HUES48 (cell line): Measurements from ENCODE around the gene RAB9A.

Source experiments
- H3K27ac ChIP-seq: one replicate; pipeline ENCODE4 v1.7.0; 2013; ENCODE audit warnings: low read depth, low read length, inconsistent platforms
- H3K27me3 ChIP-seq: 2 replicates; pipeline ENCODE4 v1.6.1; 2013; ENCODE audit warnings: mild to moderate bottlenecking, low read length; ENCODE audit not compliant: control insufficient read depth, insufficient read depth
- H3K36me3 ChIP-seq: 2 replicates; pipeline ENCODE4 v1.6.1; 2013; ENCODE audit warnings: low read length; ENCODE audit not compliant: control insufficient read depth, insufficient read depth
- H3K4me1 ChIP-seq: 2 replicates; pipeline ENCODE4 v1.6.1; 2013; ENCODE audit warnings: mild to moderate bottlenecking, low read length; ENCODE audit not compliant: control insufficient read depth, insufficient read depth
- H3K4me3 ChIP-seq: 2 replicates; pipeline ENCODE4 v1.5.1; 2013; ENCODE audit warnings: mild to moderate bottlenecking, low read depth, low read length
- H3K9ac ChIP-seq: 2 replicates; pipeline ENCODE4 v1.6.1; 2013; ENCODE audit warnings: mild to moderate bottlenecking, low read depth, low read length, moderate library complexity
- H3K9me3 ChIP-seq: 2 replicates; pipeline ENCODE4 v1.6.1; 2013; ENCODE audit warnings: low read length; ENCODE audit not compliant: control insufficient read depth, insufficient read depth

RAB9A gene

DNA sequence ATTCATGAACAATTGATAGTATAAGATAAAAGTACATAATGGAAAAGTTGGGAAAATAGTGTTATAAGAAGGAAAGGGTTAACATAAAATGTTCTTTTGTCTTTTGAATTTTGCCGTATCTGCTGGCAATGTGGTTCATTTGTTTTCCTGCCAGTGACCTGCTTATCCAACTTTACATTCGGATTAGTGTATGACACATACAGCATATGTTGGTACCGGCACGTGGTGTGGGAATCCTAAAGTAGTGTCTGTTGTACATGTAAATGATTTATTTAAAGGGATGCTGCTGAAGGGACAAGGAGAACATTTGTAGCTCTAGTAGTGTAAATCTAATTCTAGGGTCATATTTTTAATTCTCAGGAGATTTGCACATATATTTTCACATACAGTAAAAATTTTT lies 11.5 kb downstream of the RAB9A start:
- Histone ChIP-seq H3K27me3 (no peaks in the 10 kb centered on the region), H3K4me3 (no peak overlapping the region), H3K9ac (no peak overlapping the region), H3K4me1 (peaks cover 27% of the 10 kb centered on the region), H3K27ac (no peak overlapping the region), H3K36me3 (peaks cover 15% of the 10 kb centered on the region), H3K9me3 (no peaks in the 10 kb centered on the region)

DNA sequence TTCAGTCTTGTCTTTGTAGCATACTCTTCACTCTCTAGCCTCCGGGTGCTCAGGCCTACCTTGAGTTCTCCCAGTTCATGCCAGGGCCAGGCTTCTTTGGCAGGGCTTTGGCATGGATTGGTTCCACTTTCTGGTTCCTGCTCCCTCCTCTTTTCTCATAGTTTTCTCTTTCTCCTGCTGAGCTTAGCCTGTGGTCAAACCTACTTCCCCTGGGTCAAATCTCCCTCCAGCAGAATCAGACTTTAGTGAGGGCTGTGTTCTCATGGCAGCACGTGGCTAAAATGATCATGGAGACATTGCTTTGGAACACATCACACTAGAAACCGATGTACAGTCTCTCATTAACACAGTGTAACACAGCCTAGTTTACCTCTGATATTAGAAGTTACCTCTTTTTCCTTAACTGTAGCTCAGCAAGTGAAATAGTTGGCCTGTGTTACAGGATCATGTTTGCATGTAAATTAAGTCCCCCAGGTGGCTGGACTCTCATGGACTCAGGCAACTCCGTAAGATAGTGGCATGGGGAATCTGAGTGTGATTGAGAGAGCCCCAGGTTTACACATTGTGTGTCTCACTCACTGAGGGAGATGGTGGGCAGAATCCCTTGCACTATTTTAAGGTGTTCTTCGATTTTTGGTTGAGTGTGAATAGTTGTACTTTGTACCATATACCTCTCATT lies 13.3 kb downstream of the RAB9A start:
- peaks cover 27% of the 10 kb centered on the region for H3K4me1 ChIP-seq

DNA sequence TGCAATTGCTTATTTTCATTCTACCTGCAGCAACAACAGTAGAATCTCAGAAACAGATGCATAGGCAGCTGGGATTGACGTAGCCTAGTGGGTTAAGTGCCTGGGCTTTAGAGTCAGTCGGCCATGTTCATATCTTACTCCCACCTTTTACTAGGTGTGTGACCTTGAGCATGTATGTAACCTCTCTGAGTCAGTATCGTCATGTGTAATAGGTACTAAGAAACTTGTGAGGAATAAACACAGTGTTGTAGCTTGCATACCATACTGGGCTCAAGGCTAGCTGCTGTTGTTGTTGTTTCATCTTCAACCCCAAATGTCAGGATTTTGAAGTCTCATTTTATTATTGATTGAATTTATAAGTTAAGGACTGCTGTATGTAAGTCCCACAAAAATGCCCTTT lies 14.2 kb downstream of the RAB9A start:
- H3K9ac ChIP-seq = no peak overlapping the region
- no peak overlapping the region for H3K27ac ChIP-seq
- peaks cover 24% of the 10 kb centered on the region for H3K36me3 ChIP-seq
- H3K4me3 ChIP-seq = no peak overlapping the region
- H3K27me3 ChIP-seq = no peaks in the 10 kb centered on the region
- H3K4me1 ChIP-seq = peaks cover 21% of the 10 kb centered on the region
- H3K9me3 ChIP-seq = no peaks in the 10 kb centered on the region

More for the DNA sequence above, 13.3 kb downstream of the RAB9A start:
- H3K27me3 ChIP-seq = no peaks in the 10 kb centered on the region
- no peak overlapping the region for H3K27ac ChIP-seq
- no peak overlapping the region for H3K4me3 ChIP-seq
- H3K36me3 ChIP-seq = peaks cover 23% of the 10 kb centered on the region
- H3K9ac ChIP-seq = no peak overlapping the region
- H3K9me3 ChIP-seq = no peaks in the 10 kb centered on the region

DNA sequence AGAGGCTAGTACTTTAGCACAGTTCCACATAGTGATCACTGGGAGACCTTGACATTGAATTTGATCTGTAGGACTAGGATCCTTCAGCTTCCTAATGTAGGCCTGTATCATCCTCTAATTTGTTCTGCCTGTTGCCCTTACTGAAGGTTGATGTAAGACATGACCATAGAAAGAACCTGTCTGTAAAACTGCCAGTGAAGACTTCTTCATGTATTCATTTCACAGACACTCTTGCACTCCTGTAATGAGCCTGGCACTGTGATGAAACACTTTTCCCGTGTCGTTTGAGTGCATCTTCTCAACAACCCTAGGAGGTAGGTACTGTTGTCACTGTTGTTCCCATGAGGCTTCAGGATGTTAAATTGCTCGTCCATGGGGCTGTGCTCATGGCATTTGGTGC lies 14.7 kb downstream of the RAB9A start:
- Histone ChIP-seq H3K36me3 (peaks cover 28% of the 10 kb centered on the region), H3K9me3 (no peaks in the 10 kb centered on the region), H3K4me1 (peaks cover 20% of the 10 kb centered on the region), H3K27ac (no peak overlapping the region), H3K27me3 (no peaks in the 10 kb centered on the region), H3K9ac (no peak overlapping the region), H3K4me3 (no peak overlapping the region)

DNA sequence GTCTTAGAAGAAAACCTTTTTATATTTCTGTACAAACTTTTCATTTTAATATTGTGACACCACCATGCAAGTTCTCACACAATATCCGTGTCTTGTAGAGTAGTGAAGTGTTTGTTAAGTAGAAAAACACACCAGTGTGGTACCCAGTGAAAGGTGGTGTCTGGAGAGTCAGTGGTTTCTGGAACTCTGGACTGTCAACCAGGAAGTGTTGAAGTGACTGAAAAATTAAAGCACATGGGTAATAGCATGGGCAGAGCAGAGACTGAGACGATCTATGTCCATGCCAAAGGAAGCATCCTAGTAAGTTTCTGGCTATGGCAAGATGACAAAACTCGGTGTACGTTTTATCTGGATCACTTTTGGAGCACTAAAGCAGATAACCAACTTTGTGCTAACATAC lies 22.2 kb downstream of the RAB9A start:
- peaks cover 76% of the 10 kb centered on the region for H3K36me3 ChIP-seq
- H3K9me3 ChIP-seq = no peaks in the 10 kb centered on the region
- H3K9ac ChIP-seq = no peak overlapping the region
- H3K4me3 ChIP-seq = no peak overlapping the region
- peaks cover 4% of the 10 kb centered on the region; the same call in 1 of the 2 replicates for H3K4me1 ChIP-seq
- no peak overlapping the region for H3K27ac ChIP-seq
- H3K27me3 ChIP-seq = no peaks in the 10 kb centered on the region

DNA sequence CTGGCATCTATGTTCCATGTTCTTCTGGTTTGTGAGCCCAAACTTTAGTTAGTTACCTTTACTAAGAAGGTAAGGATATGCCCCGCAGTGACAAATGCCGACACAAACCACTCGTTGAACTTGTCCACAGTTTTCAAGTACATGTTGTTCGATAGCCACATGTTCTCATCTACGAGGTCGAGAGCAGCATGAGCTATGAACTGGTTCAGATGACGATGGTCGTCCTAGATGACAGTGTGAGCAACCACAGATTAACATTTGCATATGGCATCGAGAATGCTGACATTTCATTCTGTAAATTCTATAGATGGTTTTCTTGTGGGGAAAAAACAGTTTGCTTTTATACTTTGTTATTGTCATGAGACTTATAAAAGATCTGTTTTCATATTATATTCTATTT lies 27.5 kb downstream of the RAB9A start:
- no peaks in the 10 kb centered on the region for H3K4me1 ChIP-seq
- no peak overlapping the region for H3K27ac ChIP-seq
- H3K36me3 ChIP-seq = peaks cover 63% of the 10 kb centered on the region
- no peak overlapping the region for H3K4me3 ChIP-seq
- H3K9me3 ChIP-seq = no peaks in the 10 kb centered on the region
- H3K27me3 ChIP-seq = no peaks in the 10 kb centered on the region
- no peak overlapping the region for H3K9ac ChIP-seq

DNA sequence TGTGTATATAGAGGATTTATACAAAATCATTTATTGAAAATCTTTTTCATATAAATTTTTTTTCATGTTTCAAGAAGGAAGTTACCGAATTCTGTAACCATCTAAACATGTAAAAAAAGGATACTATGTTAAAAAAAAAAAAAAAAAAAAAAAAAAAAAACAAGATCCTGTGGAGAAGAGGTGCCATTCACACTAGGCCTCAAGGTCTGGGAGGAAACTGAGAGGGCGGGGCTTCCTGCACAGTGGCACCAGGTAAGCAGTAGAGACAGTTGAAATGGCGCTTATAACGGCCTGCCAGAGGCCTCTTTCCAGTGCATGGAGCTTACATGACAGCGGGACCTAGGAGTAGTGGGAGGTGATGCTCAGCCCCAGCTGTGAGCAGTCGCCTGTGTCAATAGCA lies 28.0 kb downstream of the RAB9A start:
- H3K4me3 ChIP-seq = no peak overlapping the region
- peaks cover 59% of the 10 kb centered on the region for H3K36me3 ChIP-seq
- no peaks in the 10 kb centered on the region for H3K9me3 ChIP-seq
- no peak overlapping the region for H3K27ac ChIP-seq
- no peaks in the 10 kb centered on the region for H3K27me3 ChIP-seq
- no peaks in the 10 kb centered on the region for H3K4me1 ChIP-seq
- H3K9ac ChIP-seq = no peak overlapping the region

DNA sequence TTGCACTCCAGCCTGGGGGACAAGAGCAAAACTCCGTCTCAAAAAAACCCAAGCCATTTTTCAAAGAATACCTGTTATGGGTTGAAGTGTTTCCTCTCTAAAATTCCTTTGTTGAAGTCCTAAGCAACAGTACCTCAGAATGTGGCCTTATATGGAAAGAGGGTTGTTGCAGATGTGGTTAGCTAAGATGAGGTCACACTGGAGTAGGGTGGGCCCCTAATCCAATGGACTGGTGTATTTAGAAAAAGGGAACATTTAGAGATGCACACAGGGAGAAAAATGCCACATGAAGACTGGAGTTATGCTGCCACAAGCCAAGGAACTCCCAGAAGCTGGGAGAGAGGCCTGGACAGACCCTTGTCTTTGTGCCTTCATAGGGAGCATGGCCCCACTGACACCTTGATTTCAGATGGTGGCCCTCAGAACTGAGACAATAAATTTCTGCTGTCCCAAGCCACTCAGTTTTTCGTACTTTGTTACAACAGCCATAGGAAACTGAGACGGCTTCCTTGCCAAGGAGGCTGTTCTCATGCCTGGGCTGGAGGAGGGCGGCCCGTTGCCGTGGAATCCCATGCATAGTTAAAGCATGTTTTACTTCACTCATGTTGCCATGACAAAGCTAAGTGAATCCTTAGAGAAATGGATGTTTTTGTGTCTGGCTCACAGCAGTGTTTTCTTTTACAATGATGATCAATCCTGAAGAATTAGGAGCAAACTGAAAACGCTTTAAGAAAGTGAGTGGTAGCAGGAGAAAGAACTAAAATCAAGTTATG lies 29.0 kb downstream of the RAB9A start:
- H3K4me1 ChIP-seq = no peaks in the 10 kb centered on the region
- peak overlapping the region; percentile 33 for H3K27ac ChIP-seq

DNA sequence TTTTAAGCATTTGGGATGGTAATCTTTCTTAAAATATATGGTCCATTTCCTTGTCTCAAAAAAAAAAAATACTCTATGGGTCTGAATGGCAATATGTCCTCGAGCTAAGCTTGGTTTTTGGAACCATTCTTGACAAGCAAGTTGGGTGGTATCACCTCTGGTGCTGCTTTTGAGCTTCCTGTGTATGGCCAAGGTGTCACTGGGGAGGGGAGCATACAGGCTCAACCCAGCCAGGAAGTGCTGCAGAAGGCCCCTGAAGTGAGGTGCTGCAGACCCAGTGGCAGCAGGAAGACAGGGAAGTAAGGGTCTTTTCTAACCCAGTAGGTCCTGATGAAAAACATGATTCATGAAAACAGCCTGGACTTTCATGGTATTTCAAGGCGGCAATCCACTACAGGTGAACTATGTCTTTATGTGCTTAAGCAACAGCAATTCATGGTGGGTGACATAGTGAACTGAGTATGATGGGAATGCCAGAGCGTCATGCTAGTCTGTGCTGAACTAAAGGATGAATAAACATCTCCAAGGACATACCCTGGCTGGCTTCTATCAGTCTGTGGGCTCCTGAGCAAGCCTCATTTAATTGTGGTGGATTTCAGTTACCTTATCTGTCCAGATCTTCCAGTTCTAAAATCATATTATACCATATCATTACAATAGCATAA lies 30.4 kb downstream of the RAB9A start:
- no peaks in the 10 kb centered on the region for H3K27me3 ChIP-seq
- H3K9ac ChIP-seq = no peak overlapping the region
- peaks cover 48% of the 10 kb centered on the region for H3K36me3 ChIP-seq
- H3K9me3 ChIP-seq = no peaks in the 10 kb centered on the region
- H3K4me3 ChIP-seq = no peak overlapping the region
- no peak overlapping the region for H3K27ac ChIP-seq
- H3K4me1 ChIP-seq = no peaks in the 10 kb centered on the region

More for the DNA sequence above, 29.0 kb downstream of the RAB9A start:
- no peaks in the 10 kb centered on the region for H3K9me3 ChIP-seq
- no peak overlapping the region for H3K4me3 ChIP-seq
- H3K9ac ChIP-seq = peak overlapping the region; percentile 54
- H3K27me3 ChIP-seq = no peaks in the 10 kb centered on the region
- H3K36me3 ChIP-seq = peaks cover 50% of the 10 kb centered on the region

DNA sequence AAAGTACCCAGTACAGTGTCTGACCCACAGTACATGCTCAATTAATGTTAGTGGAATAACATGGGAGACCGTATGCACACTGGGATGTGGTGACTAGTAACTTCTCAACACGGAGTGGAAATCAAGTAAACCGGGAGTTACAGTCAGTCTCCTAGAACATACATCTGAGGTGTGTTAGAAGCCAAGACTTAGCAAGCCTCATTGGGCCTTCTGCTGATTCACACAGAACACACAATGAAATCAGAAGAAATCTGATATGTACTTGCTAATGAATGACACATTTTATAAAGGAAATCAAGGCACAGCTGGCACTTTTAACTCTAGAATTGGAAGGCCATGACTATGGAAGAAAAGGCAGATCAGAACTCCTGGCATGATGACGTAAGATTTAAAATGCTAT lies 32.4 kb downstream of the RAB9A start:
- Histone ChIP-seq H3K36me3 (peaks cover 32% of the 10 kb centered on the region), H3K9me3 (no peaks in the 10 kb centered on the region), H3K4me1 (no peaks in the 10 kb centered on the region), H3K27me3 (no peaks in the 10 kb centered on the region), H3K27ac (no peak overlapping the region), H3K4me3 (no peak overlapping the region), H3K9ac (no peak overlapping the region)
